Measurements from ENCODE around the gene C11orf24.

C11orf24 gene

GRCh38 chr11:68224606-68225005, 47.2 kb downstream of the C11orf24 start:
- no peaks in the 10 kb centered on the region for H3K4me1 ChIP-seq (ENCODE audit: insufficient read depth, low read length)
- no peak overlapping the region for H3K4me3 ChIP-seq (ENCODE audit: low read depth in 1 of 2, low read length in 2 of 2)
- H3K9me3 ChIP-seq (ENCODE audit: low read length), result no peaks in the 10 kb centered on the region
- H3K27ac ChIP-seq (ENCODE audit: low read depth, low read length), result no peak overlapping the region
- no peaks in the 10 kb centered on the region for H3K27me3 ChIP-seq (ENCODE audit: control insufficient read depth in 1 of 2, insufficient read depth in 2 of 2, low read length in 2 of 2)
- no peak overlapping the region for H3K9ac ChIP-seq (ENCODE audit: low read length)
- no peaks in the 10 kb centered on the region for H3K36me3 ChIP-seq (ENCODE audit: insufficient read depth, low read length)

GRCh38 chr11:68223275-68223674, 48.5 kb downstream of the C11orf24 start:
- H3K27ac ChIP-seq (ENCODE audit: low read depth, low read length), result no peak overlapping the region
- no peak overlapping the region for H3K4me3 ChIP-seq (ENCODE audit: low read depth in 1 of 2, low read length in 2 of 2)
- no peak overlapping the region for H3K9ac ChIP-seq (ENCODE audit: low read length)
- no peaks in the 10 kb centered on the region for H3K9me3 ChIP-seq (ENCODE audit: low read length)
- no peaks in the 10 kb centered on the region for H3K4me1 ChIP-seq (ENCODE audit: insufficient read depth, low read length)
- no peaks in the 10 kb centered on the region for H3K36me3 ChIP-seq (ENCODE audit: insufficient read depth, low read length)
- no peaks in the 10 kb centered on the region for H3K27me3 ChIP-seq (ENCODE audit: control insufficient read depth in 1 of 2, insufficient read depth in 2 of 2, low read length in 2 of 2)

GRCh38 chr11:68221406-68221805, 50.4 kb downstream of the C11orf24 start:
- Histone ChIP-seq H3K27me3 (ENCODE audit: control insufficient read depth in 1 of 2, insufficient read depth in 2 of 2, low read length in 2 of 2) (no peaks in the 10 kb centered on the region), H3K27ac (ENCODE audit: low read depth, low read length) (no peak overlapping the region), H3K36me3 (ENCODE audit: insufficient read depth, low read length) (no peaks in the 10 kb centered on the region), H3K4me3 (ENCODE audit: low read depth in 1 of 2, low read length in 2 of 2) (no peak overlapping the region), H3K4me1 (ENCODE audit: insufficient read depth, low read length) (no peaks in the 10 kb centered on the region), H3K9ac (ENCODE audit: low read length) (no peak overlapping the region), H3K9me3 (ENCODE audit: low read length) (no peaks in the 10 kb centered on the region)

- H3K36me3 ChIP-seq (ENCODE audit: insufficient read depth, low read length), result no peaks in the 10 kb centered on the region
- H3K4me3 ChIP-seq (ENCODE audit: low read depth in 1 of 2, low read length in 2 of 2), result no peak overlapping the region
- no peak overlapping the region for H3K27ac ChIP-seq (ENCODE audit: low read depth, low read length)
- H3K27me3 ChIP-seq (ENCODE audit: control insufficient read depth in 1 of 2, insufficient read depth in 2 of 2, low read length in 2 of 2), result no peaks in the 10 kb centered on the region
- H3K9me3 ChIP-seq (ENCODE audit: low read length), result no peaks in the 10 kb centered on the region
- peaks cover 12% of the 10 kb centered on the region for H3K4me1 ChIP-seq (ENCODE audit: insufficient read depth, low read length)
- H3K9ac ChIP-seq (ENCODE audit: low read length), result no peak overlapping the region
Observed at GRCh38 chr11:68216171-68216938, 55.4 kb downstream of the C11orf24 start.

- no peaks in the 10 kb centered on the region for H3K9me3 ChIP-seq (ENCODE audit: low read length)
- no peak overlapping the region for H3K27ac ChIP-seq (ENCODE audit: low read depth, low read length)
- no peak overlapping the region for H3K4me3 ChIP-seq (ENCODE audit: low read depth in 1 of 2, low read length in 2 of 2)
- H3K27me3 ChIP-seq (ENCODE audit: control insufficient read depth in 1 of 2, insufficient read depth in 2 of 2, low read length in 2 of 2), result no peaks in the 10 kb centered on the region
- H3K36me3 ChIP-seq (ENCODE audit: insufficient read depth, low read length), result no peaks in the 10 kb centered on the region
- peaks cover 19% of the 10 kb centered on the region for H3K4me1 ChIP-seq (ENCODE audit: insufficient read depth, low read length)
- H3K9ac ChIP-seq (ENCODE audit: low read length), result no peak overlapping the region
Observed at GRCh38 chr11:68215524-68216170, 56.1 kb downstream of the C11orf24 start.

GRCh38 chr11:68215087-68215445, 56.7 kb downstream of the C11orf24 start:
- Histone ChIP-seq H3K27me3 (ENCODE audit: control insufficient read depth in 1 of 2, insufficient read depth in 2 of 2, low read length in 2 of 2) (no peaks in the 10 kb centered on the region), H3K9ac (ENCODE audit: low read length) (no peak overlapping the region), H3K4me1 (ENCODE audit: insufficient read depth, low read length) (peaks cover 24% of the 10 kb centered on the region), H3K27ac (ENCODE audit: low read depth, low read length) (no peak overlapping the region), H3K9me3 (ENCODE audit: low read length) (no peaks in the 10 kb centered on the region), H3K36me3 (ENCODE audit: insufficient read depth, low read length) (no peaks in the 10 kb centered on the region), H3K4me3 (ENCODE audit: low read depth in 1 of 2, low read length in 2 of 2) (no peak overlapping the region)

- Histone ChIP-seq H3K4me3 (ENCODE audit: low read depth in 1 of 2, low read length in 2 of 2) (peak overlapping the region; percentile 71 to 92), H3K27me3 (ENCODE audit: control insufficient read depth in 1 of 2, insufficient read depth in 2 of 2, low read length in 2 of 2) (no peaks in the 10 kb centered on the region), H3K27ac (ENCODE audit: low read depth, low read length) (peak overlapping the region; percentile 98), H3K36me3 (ENCODE audit: insufficient read depth, low read length) (no peaks in the 10 kb centered on the region), H3K9me3 (ENCODE audit: low read length) (no peaks in the 10 kb centered on the region), H3K9ac (ENCODE audit: low read length) (peak overlapping the region; percentile 61), H3K4me1 (ENCODE audit: insufficient read depth, low read length) (peaks cover 26% of the 10 kb centered on the region)
Observed at GRCh38 chr11:68214173-68215086, 57.3 kb downstream of the C11orf24 start.

- peak overlapping the region; percentile 61 for H3K9ac ChIP-seq (ENCODE audit: low read length)
- peak overlapping the region; percentile 71 to 92 for H3K4me3 ChIP-seq (ENCODE audit: low read depth in 1 of 2, low read length in 2 of 2)
- H3K4me1 ChIP-seq (ENCODE audit: insufficient read depth, low read length), result peaks cover 34% of the 10 kb centered on the region
- H3K9me3 ChIP-seq (ENCODE audit: low read length), result no peaks in the 10 kb centered on the region
- no peaks in the 10 kb centered on the region for H3K36me3 ChIP-seq (ENCODE audit: insufficient read depth, low read length)
- peak overlapping the region; percentile 98 for H3K27ac ChIP-seq (ENCODE audit: low read depth, low read length)
- no peaks in the 10 kb centered on the region for H3K27me3 ChIP-seq (ENCODE audit: control insufficient read depth in 1 of 2, insufficient read depth in 2 of 2, low read length in 2 of 2)
Observed at GRCh38 chr11:68213555-68214172, 58.1 kb downstream of the C11orf24 start.

GRCh38 chr11:68213135-68213515, 58.6 kb downstream of the C11orf24 start, which contains the start of gene KMT5B:
Gene KMT5B, minus strand, starts transcription at chr11:68213296. Its CDS starts 23,220 bp downstream, at chr11:68190076.
- no peaks in the 10 kb centered on the region for H3K9me3 ChIP-seq (ENCODE audit: low read length)
- H3K27me3 ChIP-seq (ENCODE audit: control insufficient read depth in 1 of 2, insufficient read depth in 2 of 2, low read length in 2 of 2), result no peaks in the 10 kb centered on the region
- no peaks in the 10 kb centered on the region for H3K36me3 ChIP-seq (ENCODE audit: insufficient read depth, low read length)
- H3K9ac ChIP-seq (ENCODE audit: low read length), result peak within 1 kb of the TSS; percentile 61
- peak within 1 kb of the TSS; percentile 98 for H3K27ac ChIP-seq (ENCODE audit: low read depth, low read length)
- peaks cover 37% of the 10 kb centered on the region for H3K4me1 ChIP-seq (ENCODE audit: insufficient read depth, low read length)
- peak within 1 kb of the TSS; percentile 86 to 93 for H3K4me3 ChIP-seq (ENCODE audit: low read depth in 1 of 2, low read length in 2 of 2)

- Histone ChIP-seq H3K27ac (ENCODE audit: low read depth, low read length) (peak overlapping the region; percentile 98), H3K4me3 (ENCODE audit: low read depth in 1 of 2, low read length in 2 of 2) (peak overlapping the region; percentile 86 to 93), H3K4me1 (ENCODE audit: insufficient read depth, low read length) (peaks cover 37% of the 10 kb centered on the region), H3K27me3 (ENCODE audit: control insufficient read depth in 1 of 2, insufficient read depth in 2 of 2, low read length in 2 of 2) (no peaks in the 10 kb centered on the region), H3K36me3 (ENCODE audit: insufficient read depth, low read length) (no peaks in the 10 kb centered on the region), H3K9me3 (ENCODE audit: low read length) (no peaks in the 10 kb centered on the region), H3K9ac (ENCODE audit: low read length) (peak overlapping the region; percentile 51)
Observed at GRCh38 chr11:68212421-68213134, 59.2 kb downstream of the C11orf24 start.

Data from muscle layer of colon (tissue), 2 donors.